D721Med (cell line): ENCODE results near the gene JPT2.
"Not testable (repeated sequence)": the region's sequence is repeated elsewhere in the genome, so short reads cannot be mapped to it uniquely, and the experiment has no call there.

ENCODE experiments used
- DNase-seq: peaks from one replicate; pipeline ENCODE4 v3.0.0; 2011; ENCODE audit warnings: low spot score; ENCODE audit not compliant: insufficient read length
- FAIRE-seq: peaks from 2 replicates; lab custom pipeline; 2011; peaks lifted over from hg19 to GRCh38; lab: Jason Lieb, UNC
- CTCF ChIP-seq: IDR thresholded peaks from 2 replicates; pipeline ENCODE4 v1.5.1; 2012; ENCODE audit warnings: mild to moderate bottlenecking, control low read depth; ENCODE audit not compliant: insufficient read depth; ENCODE audit errors: missing control alignments

JPT2 gene

GRCh38 chr16:1713331-1713730, 35.3 kb downstream of the JPT2 start:
- no peak for TF ChIP-seq CTCF
- no peak for DNase-seq
- FAIRE-seq = no peak

GRCh38 chr16:1713933-1714332, 35.9 kb downstream of the JPT2 start:
- TF ChIP-seq CTCF = no peak
- FAIRE-seq = no peak

GRCh38 chr16:1715220-1715619, 37.1 kb downstream of the JPT2 start:
- DNase-seq (no peak), FAIRE-seq (no peak)
- no peak for TF ChIP-seq CTCF

More at GRCh38 chr16:1713933-1714332, 35.9 kb downstream of the JPT2 start:
- no peak for DNase-seq

GRCh38 chr16:1718236-1718635, 40.2 kb downstream of the JPT2 start:
- not testable (repeated sequence) for DNase-seq, FAIRE-seq

- FAIRE-seq, DNase-seq: not testable (repeated sequence)
These were observed 41.6 kb downstream of the JPT2 start for GRCh38 chr16:1719559-1720229.

- FAIRE-seq = no peak
- no peak for TF ChIP-seq CTCF
- no peak for DNase-seq
These were observed 43.3 kb downstream of the JPT2 start for GRCh38 chr16:1721372-1721771.

GRCh38 chr16:1723450-1724147, 45.5 kb downstream of the JPT2 start:
- FAIRE-seq = no peak
- DNase-seq = no peak
- TF ChIP-seq CTCF = peak; percentile 42

GRCh38 chr16:1724491-1724890, 46.4 kb downstream of the JPT2 start:
- no peak for FAIRE-seq
- TF ChIP-seq CTCF = no peak
- DNase-seq = no peak
